HG03045 (cell line): Measurements from ENCODE around the gene KRTAP12-2.
"Not testable (repeated sequence)": the region's sequence is repeated elsewhere in the genome, so short reads cannot be mapped to it uniquely, and the experiment has no call there.

Experiments
- ATAC-seq: cut with Tn5 transposase; IDR thresholded peaks from one replicate; pipeline ENCODE4 v1.9.1; 2021; ENCODE audit warnings: mild to moderate bottlenecking, moderate library complexity; ENCODE audit not compliant: unreplicated experiment

KRTAP12-2 gene

GRCh38 chr21:44632067-44632466, 34.7 kb downstream of the KRTAP12-2 start:
- no peak for ATAC-seq

DNA sequence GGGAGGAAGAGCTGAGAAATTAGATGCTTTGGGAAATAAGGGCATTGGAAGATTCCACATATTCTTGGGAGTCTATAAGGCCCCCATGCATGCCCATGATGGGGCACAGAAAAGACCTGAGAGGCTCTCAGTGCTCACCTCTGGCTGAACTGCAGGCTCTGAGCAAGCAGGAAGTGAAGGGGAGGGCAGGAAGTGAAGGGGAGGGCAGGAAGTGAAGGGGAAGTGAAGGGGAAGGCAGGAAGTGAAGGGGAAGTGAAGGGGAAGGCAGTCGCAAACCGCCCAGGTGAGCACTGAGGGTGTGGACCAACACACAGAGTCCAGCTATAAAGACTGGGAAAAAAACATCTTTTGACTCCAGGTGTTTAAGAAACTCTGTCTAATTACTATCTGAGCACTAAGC, 36.3 kb downstream of the KRTAP12-2 start:
- ATAC-seq: no peak

GRCh38 chr21:44628707-44629391, 37.9 kb downstream of the KRTAP12-2 start:
- ATAC-seq: no peak

DNA sequence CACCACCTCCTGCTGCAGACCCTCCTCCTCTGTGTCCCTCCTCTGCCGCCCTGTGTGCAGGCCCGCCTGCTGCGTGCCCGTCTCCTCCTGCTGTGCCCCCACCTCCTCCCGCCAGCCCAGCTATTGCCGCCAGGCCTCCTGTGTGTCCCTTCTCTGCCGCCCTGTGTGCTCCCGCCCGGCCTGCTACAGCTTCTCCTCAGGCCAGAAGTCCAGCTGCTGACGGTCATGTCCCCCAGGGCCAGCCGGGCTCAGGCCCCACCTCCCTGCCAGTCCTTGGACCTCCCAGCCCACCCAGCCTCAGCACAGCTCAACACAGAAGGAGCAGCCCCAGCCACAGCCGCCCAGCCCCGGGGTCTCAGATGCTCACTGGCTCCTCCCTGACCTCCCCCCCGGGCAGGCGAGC, 38.9 kb downstream of the KRTAP12-2 start:
- not testable (repeated sequence) for ATAC-seq

DNA sequence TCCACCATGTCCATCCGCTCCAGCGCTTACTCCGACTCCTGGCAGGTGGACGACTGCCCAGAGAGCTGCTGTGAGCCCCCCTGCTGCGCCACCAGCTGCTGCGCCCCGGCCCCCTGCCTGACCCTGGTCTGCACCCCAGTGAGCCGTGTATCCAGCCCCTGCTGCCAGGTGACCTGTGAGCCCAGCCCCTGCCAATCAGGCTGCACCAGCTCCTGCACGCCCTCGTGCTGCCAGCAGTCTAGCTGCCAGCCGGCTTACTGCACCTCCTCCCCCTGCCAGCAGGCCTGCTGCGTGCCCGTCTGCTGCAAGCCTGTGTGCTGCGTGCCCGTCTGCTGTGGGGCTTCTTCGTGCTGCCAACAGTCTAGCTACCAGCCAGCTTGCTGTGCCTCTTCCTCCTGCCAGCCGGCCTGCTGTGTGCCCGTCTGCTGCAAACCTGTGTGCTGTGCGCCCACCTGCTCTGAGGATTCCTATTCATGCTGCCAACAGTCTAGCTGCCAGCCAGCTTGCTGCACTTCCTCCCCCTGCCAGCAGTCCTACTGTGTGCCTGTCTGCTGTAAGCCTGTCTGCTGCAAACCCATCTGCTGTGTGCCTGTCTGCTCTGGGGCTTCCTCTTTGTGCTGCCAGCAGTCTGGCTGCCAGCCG, 39.4 kb downstream of the KRTAP12-2 start:
- not testable (repeated sequence) for ATAC-seq

- ATAC-seq: no peak
Measured at GRCh38 chr21:44626673-44627143, 40.0 kb downstream of the KRTAP12-2 start, which contains the start of gene KRTAP10-9. Gene KRTAP10-9 (plus strand): TSS chr21:44627093. CDS start chr21:44627172, 79 bp downstream.

- ATAC-seq: no peak
Measured at GRCh38 chr21:44626262-44626661, 40.5 kb downstream of the KRTAP12-2 start.

- no peak for ATAC-seq
Measured at GRCh38 chr21:44625756-44626155, 41.0 kb downstream of the KRTAP12-2 start.

- no peak for ATAC-seq
Measured at GRCh38 chr21:44623575-44623974, 43.2 kb downstream of the KRTAP12-2 start.

DNA sequence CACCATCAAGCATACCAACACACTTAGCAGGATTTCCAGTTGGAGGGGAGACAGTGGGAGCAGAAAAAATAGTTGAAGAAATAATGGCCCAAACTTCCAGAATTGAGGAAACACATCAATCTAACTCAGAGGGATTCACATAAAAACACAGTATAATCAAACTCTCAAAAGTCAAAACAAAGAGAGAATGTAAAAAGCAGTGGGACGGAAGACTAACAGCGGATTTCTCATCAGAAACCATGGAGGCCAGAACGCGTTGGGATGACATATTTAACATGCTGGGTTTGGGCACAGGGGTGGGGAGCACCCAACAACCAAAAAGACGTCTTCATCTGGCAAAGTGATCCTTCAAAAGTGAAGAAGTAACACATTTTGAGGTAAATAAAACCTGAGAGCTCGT, 46.8 kb downstream of the KRTAP12-2 start:
- no peak for ATAC-seq

GRCh38 chr21:44618909-44619308, 47.8 kb downstream of the KRTAP12-2 start:
- no peak for ATAC-seq

DNA sequence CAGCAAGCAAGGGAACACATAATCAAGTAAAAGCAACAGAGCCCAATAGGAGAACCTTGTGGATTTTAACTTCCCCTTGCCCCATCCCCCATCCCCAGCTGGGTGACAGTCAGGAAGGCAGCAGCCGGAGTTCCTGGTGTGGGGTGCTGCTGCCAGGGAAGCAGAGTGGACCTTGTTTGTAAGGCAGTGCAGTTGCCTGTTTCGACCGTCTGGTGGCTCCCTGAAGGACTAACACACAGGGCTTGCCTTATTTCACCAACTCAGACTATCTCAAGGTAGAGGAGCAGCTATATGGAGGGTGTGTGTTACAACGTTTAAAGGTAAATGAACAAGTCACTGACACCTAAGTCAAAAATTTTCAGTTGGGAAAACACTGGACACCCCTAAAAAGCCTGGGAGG, 48.2 kb downstream of the KRTAP12-2 start:
- no peak for ATAC-seq

DNA sequence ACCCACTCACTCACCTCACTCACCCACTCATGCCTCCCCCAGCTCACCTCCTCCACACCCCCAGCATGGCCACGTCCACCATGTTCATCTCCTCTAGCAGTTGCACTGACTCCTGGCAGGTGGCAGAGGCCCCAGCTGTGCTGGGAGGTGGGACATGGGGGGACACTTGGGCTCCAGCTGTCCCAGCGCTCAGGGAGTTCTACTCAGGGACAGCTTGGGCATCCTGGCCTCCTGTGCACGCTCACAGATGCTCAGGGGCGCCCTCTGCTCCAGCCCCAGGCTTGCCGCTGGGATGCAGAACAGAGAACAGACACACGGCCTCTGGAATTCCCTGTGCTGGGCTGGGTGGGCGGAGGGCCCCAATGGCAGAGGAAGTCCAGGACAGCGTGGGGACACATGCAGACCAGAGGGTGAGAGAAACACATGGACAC, 49.6 kb downstream of the KRTAP12-2 start:
- ATAC-seq: no peak

DNA sequence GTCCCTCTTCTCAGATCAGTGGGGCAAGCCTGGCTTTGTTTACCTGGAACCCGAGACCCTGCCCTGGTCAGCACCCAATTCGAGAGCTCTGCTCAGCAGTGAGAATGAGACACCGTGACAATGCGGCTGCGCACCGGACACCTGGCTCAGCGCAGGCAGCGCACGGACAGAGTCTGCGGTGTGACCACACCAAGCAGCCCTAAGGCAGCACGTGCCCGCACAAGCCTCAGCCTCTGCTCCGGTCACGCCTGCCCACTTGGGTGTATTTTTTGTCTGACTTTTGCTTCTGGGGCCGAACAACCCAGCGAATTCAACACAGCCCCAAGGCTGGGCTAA, 50.2 kb downstream of the KRTAP12-2 start:
- ATAC-seq: no peak
